ENCODE measurements around the gene AGRN.

DNA sequence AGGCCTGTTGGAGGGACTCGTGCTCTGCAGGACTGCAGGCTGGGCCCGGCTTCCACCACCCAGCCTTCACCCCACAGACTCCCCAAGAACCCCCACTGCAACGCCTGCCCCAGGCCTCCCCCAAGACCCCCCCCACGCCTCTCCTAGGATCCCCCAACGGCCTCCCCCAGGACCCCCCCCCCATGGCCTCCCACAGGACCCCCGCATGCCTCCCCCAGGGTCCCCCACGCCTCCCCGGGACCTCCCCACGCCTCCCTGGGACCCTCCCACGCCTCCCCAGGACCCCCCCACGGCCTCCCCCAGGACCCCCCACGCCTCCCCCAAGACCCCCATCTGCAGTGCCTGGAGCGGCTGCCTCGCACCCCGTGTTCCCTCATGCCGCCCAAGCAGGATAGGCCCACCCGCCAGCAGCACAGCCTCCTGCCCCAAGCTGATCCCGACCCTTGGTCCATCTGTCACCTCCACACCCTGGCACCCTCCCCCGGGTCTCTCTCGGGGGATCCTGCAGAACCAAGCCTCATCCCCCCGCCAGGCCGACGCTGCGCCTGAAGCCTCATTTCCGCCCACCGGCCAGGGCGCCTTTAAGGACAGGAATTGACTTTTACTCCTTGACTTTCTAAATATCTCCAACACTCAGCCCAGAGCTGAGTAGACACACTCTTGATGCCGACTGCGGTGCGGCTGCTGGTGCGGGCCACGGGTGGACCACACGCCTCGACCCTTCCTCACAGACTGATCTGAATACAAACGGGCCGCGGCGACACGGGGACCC is 68.3 kb downstream of the AGRN start:
- TF ChIP-seq, protein P1, sequence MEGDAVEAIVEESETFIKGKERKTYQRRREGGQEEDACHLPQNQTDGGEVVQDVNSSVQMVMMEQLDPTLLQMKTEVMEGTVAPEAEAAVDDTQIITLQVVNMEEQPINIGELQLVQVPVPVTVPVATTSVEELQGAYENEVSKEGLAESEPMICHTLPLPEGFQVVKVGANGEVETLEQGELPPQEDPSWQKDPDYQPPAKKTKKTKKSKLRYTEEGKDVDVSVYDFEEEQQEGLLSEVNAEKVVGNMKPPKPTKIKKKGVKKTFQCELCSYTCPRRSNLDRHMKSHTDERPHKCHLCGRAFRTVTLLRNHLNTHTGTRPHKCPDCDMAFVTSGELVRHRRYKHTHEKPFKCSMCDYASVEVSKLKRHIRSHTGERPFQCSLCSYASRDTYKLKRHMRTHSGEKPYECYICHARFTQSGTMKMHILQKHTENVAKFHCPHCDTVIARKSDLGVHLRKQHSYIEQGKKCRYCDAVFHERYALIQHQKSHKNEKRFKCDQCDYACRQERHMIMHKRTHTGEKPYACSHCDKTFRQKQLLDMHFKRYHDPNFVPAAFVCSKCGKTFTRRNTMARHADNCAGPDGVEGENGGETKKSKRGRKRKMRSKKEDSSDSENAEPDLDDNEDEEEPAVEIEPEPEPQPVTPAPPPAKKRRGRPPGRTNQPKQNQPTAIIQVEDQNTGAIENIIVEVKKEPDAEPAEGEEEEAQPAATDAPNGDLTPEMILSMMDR (IDR thresholded peaks at IDR 0.05) = no peak
- no peak for TF ChIP-seq POLR2A (IDR thresholded peaks at IDR 0.05)

All from Peyer's patch (tissue), 4 donors.